GM12878 (cell line): ENCODE results near the gene COPRS. TPM values are rescaled to one million over a fixed set of nuclear protein-coding genes. Genes with fewer than 3 reads are reported as not detected.

Experiments used
- ATAC-seq: fragments of 200-7000 bp; cut with Tn5 transposase; 3 replicates; pipeline ENCODE4 v1.9.1; 2020; ENCODE audit warnings: mild to moderate bottlenecking, moderate library complexity
- BruUV-seq: library from RNA; stranded (reverse); fragments of 400-500 nt; replicated peaks from 2 replicates; lab custom pipeline; 2021; lab: Mats Ljungman, UMichigan
- CTCF ChIA-PET: fragments of 300-600 bp; sonication (Branson Sonifier 250); formaldehyde crosslinking; extraction: SDS; loops from one replicate; lab custom pipeline; 2021; ENCODE audit warnings: inconsistent platforms; lab: Yijun Ruan, JAX
- POLR2A ChIA-PET: fragments of 350-600 bp; formaldehyde crosslinking; extraction: SDS; loops from one replicate; lab custom pipeline; 2021; ENCODE audit warnings: inconsistent platforms; lab: Charles Lee
- RAD21 ChIA-PET: fragments of 300-600 bp; sonication (Branson Sonifier 250); formaldehyde crosslinking; loops from one replicate; lab custom pipeline; 2023; ENCODE audit warnings: antibody characterized with exemption; ENCODE audit not compliant: unreplicated experiment; lab: Charles Lee
- SMC1A ChIA-PET: fragments of 300-600 bp; sonication (Branson Sonifier 250); formaldehyde crosslinking; loops from one replicate; lab custom pipeline; 2023; ENCODE audit not compliant: unreplicated experiment, uncharacterized antibody; lab: Charles Lee
- DNase-seq: peaks from one replicate; pipeline ENCODE4 v3.0.0-alpha.2; 2011; ENCODE audit warnings: low read depth, low spot score
- FAIRE-seq: peaks from 3 replicates; lab custom pipeline; 2011; peaks lifted over from hg19 to GRCh38; lab: Jason Lieb, UNC
- H2AFZ ChIP-seq: 2 replicates; pipeline ENCODE4 v1.6.0; 2011; ENCODE audit warnings: low read depth, low read length, control low read depth; ENCODE audit not compliant: control insufficient read depth
- H3K27ac ChIP-seq: 2 replicates; pipeline ENCODE4 v1.5.1; 2011; ENCODE audit warnings: control low read depth; ENCODE audit not compliant: control insufficient read depth, insufficient read depth
- H3K27me3 ChIP-seq, 2 experiments: replicated peaks in 1 of 2; 2 replicates each; pipeline versions ENCODE4 v1.6.0 to v1.6.1; 2011; ENCODE audit warnings: low read length in 1 of 2; ENCODE audit not compliant: control insufficient read depth in 2 of 2, insufficient read depth in 2 of 2
- H3K36me3 ChIP-seq, 2 experiments: 2 replicates each; pipeline ENCODE4 v1.5.1; 2011; ENCODE audit warnings: low read length in 1 of 2; ENCODE audit not compliant: control insufficient read depth in 2 of 2, insufficient read depth in 2 of 2
- H3K4me1 ChIP-seq: 2 replicates; pipeline ENCODE4 v1.6.1; 2011; ENCODE audit warnings: mild to moderate bottlenecking, low read length, moderate library complexity, mixed read lengths; ENCODE audit not compliant: control insufficient read depth, insufficient read depth
- H3K4me2 ChIP-seq: 2 replicates; pipeline ENCODE4 v1.6.0; 2011; ENCODE audit warnings: control low read depth; ENCODE audit not compliant: control insufficient read depth, insufficient read depth
- H3K4me3 ChIP-seq: fragments of 200-600 bp; sonication (generic); 2 replicates; pipeline ENCODE4 v1.5.1; 2016
- H3K79me2 ChIP-seq: 2 replicates; pipeline ENCODE4 v1.6.0; 2011; ENCODE audit warnings: low read length; ENCODE audit not compliant: control insufficient read depth, insufficient read depth
- H3K9ac ChIP-seq: 2 replicates; pipeline ENCODE4 v1.8.0; 2011; ENCODE audit warnings: low read length, control low read depth, mixed read lengths; ENCODE audit not compliant: control insufficient read depth, insufficient read depth
- H3K9me3 ChIP-seq: replicated peaks from 3 replicates; pipeline ENCODE4 v1.5.1; 2011; ENCODE audit warnings: mild to moderate bottlenecking, low read length; ENCODE audit not compliant: control insufficient read depth, insufficient read depth
- H4K20me1 ChIP-seq: 2 replicates; pipeline ENCODE4 v1.6.0; 2011; ENCODE audit not compliant: control insufficient read depth, insufficient read depth
- ATF7 ChIP-seq: fragments of 450-650 bp; IDR thresholded peaks from 2 replicates; pipeline ENCODE4 v1.6.1; 2016; ENCODE audit warnings: low read depth, mild to moderate bottlenecking
- HDAC6 ChIP-seq: fragments of 200-600 bp; sonication (generic); IDR thresholded peaks from one replicate; pipeline ENCODE4 v1.8.0; 2017; ENCODE audit warnings: antibody characterized with exemption; ENCODE audit not compliant: unreplicated experiment
- IKZF2 ChIP-seq, 2 experiments: fragments of 450-650 bp; IDR thresholded peaks; 2 replicates each; pipeline ENCODE4 v1.6.1; 2017; ENCODE audit warnings: mild to moderate bottlenecking in 2 of 2, moderate library complexity in 2 of 2
- PAX8 ChIP-seq: fragments of 450-650 bp; IDR thresholded peaks from 2 replicates; pipeline ENCODE4 v1.6.1; 2017; ENCODE audit warnings: mild to moderate bottlenecking, moderate library complexity
- POLR2AphosphoS2 ChIP-seq: IDR thresholded peaks from 2 replicates; pipeline ENCODE4 v1.6.1; 2011; ENCODE audit warnings: low read depth, mild to moderate bottlenecking, low read length, improper control_type of control experiment, moderate library complexity
- WGBS: methylation state at CpG from one replicate; pipeline ENCODE4 v1.1.6; 2016; ENCODE audit warnings: low lambda C conversion rate; ENCODE audit not compliant: insufficient replicate concordance, insufficient coverage; ENCODE audit errors: missing lambda C conversion rate; 5-methylcytosine and 5-hydroxymethylcytosine counted together
- in situ Hi-C: fragments of 300-500 bp; cut with MboI; formaldehyde crosslinking; loops from 9 replicates; pipeline ENCODE4 v1.14.3; 2018; ENCODE audit warnings: mixed read lengths
- intact Hi-C: fragments of 100-400 bp; cut with micrococcal nuclease; formaldehyde crosslinking; loops from one replicate; pipeline ENCODE4 v1.14.2; 2022; ENCODE audit not compliant: unreplicated experiment
- polyA plus RNA-seq, 11 experiments: library from polyadenylated mRNA; depleted of rRNA in 4 of 11; unstranded in 6 of 11; stranded (reverse) in 5 of 11; fragments of >200 nt; fragmentation: Nextera tagmentation in 4 of 11; fragmentation: Illumina TruSeq in 1 of 11; extraction: Ambion mirVana in 4 of 11; extraction: Trizol in 1 of 11; gene quantifications; 1 replicate in 1 of 11; 2 replicates in 10 of 11; pipeline versions ENCODE4 v1.2.1 to v1.2.3, GENCODE V29; 2011 to 2016; ENCODE audit warnings: inconsistent platforms in 2 of 11, missing spikeins in 2 of 11, low read depth in 1 of 11
- total RNA-seq, 4 experiments: library from RNA; depleted of rRNA in 3 of 4; stranded (reverse); fragments of >200 nt in 3 of 4; fragmentation: Illumina TruSeq in 1 of 4; extraction: Trizol in 1 of 4; gene quantifications; 2 replicates each; pipeline versions ENCODE4 v1.2.1 to v1.2.3, GENCODE V29; 2013 to 2021

Gene COPRS
- total and polyA plus RNA-seq, 10 of the 15 experiments (the other 5 are each of a cell fraction or from before 2014, with no cell fraction given): 6.3 to 41.9 (median 31.4) TPM

DNA sequence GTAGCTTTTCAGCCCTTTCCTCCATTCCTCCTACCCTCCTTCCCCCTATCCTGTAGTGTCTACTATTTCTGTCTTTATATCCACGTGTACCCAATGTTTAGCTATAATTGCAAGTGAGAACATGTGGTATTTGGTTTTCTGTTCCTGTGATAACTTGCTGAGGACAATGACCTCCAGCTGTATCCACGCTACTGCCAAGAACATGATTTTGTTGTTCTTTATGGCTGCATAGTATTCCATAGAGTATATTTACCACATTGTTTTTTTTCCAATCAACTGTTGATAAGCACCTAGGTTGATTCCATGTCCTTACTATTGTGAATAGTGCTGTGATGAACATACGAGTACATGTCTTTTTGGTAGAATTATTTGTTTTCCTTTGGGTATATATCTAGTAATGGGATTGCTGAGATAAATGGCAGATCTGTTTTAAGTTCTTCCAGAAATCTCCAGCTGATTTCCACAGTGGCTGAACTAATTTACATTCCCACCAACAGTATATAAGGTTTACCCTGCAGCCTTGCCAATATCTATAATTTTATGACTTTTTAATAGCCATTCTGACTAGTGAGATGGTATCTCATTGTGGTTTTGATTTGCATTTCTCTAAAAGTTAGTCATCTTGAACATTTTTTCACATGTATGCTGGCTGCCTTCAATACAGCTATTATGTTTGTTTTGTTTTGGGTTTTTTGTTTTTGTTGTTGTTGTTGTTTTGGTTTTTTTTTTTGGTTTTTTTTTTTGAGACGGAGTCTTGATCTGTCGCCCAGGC, 10.9 kb upstream of the COPRS start:
- ChIA-PET POLR2A (interaction anchor here (0.6 to 1.3 kb wide), 2 partner anchors 11 to 18 kb away, joined by 3 to 4 read pairs; partner anchors contain the start of gene COPRS), SMC1A (interaction anchor here (1.2 kb wide), 1 partner anchor 266 kb away, joined by 3 read pairs; no protein-coding TSS in a partner anchor), CTCF (interaction anchor here (1.7 kb wide), 1 partner anchor 31 kb away, joined by 8 read pairs; the partner anchor contains the start of gene UTP6), RAD21 (no interaction called here)
- FAIRE-seq (no peak), DNase-seq (no peak), ATAC-seq (no peak)
- no peaks in the 10 kb centered on the region for H3K27me3 ChIP-seq
- WGBS: 86% methylated on average over 3 of the region's 5 CpGs
- BruUV-seq: no TSS peak
- in situ Hi-C loops (no loop called here), intact Hi-C loops (no loop called here)
- no peaks in the 10 kb centered on the region for H3K9me3 ChIP-seq
- H2AFZ ChIP-seq: no peak overlapping the region
- TF ChIP-seq HDAC6 (no peak), IKZF2 (IDR thresholded peaks at IDR 0.05) (no peak), POLR2AphosphoS2 (no peak), PAX8 (no peak)
- no peak overlapping the region for H3K27ac ChIP-seq
- H3K4me2 ChIP-seq: no peak overlapping the region
- peaks cover 13 to 37% of the 10 kb centered on the region in 2 experiments for H3K36me3 ChIP-seq
- H3K9ac ChIP-seq: no peak overlapping the region
- no peak overlapping the region for H3K4me3 ChIP-seq
- no peaks in the 10 kb centered on the region for H3K4me1 ChIP-seq
- no peaks in the 10 kb centered on the region for H4K20me1 ChIP-seq
- no peaks in the 10 kb centered on the region for H3K79me2 ChIP-seq

DNA sequence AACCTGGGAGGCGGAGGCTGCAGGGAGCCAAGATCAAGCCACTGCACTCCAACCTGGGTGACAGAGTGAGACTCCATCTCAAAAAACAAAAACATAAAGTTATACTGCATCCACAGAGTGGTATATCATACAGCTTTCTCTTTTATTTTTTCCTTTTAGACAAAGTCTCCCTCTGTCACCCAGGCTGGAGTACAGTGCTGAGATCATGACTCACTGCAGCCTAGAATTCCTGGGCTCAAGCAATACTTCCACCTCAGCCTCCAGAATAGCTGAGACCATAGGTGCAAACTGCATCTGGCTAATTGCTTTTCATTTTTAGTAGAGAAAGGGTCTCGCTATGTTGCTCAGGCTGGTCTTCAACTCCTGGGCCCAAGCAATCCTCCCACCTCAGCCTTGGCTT, 10.0 kb upstream of the COPRS start:
- Histone ChIP-seq H3K27me3 (no peaks in the 10 kb centered on the region), H3K27ac (no peak overlapping the region), H3K4me1 (no peaks in the 10 kb centered on the region), H2AFZ (no peak overlapping the region), H3K4me2 (no peak overlapping the region), H3K36me3 (peaks cover 16 to 33% of the 10 kb centered on the region in 2 experiments), H4K20me1 (no peaks in the 10 kb centered on the region), H3K4me3 (no peak overlapping the region), H3K79me2 (no peaks in the 10 kb centered on the region), H3K9ac (no peak overlapping the region), H3K9me3 (no peaks in the 10 kb centered on the region)
- intact Hi-C loops: no loop called here
- DNase-seq: no peak
- in situ Hi-C loops: no loop called here
- SMC1A ChIA-PET: no interaction called here
- POLR2A ChIA-PET: interaction anchor here (1.3 kb wide), 1 partner anchor 10 kb away, joined by 4 read pairs; the partner anchor contains the start of gene COPRS
- WGBS: 94% methylated on average over 2 of the region's 2 CpGs
- FAIRE-seq: no peak
- RAD21 ChIA-PET: no interaction called here
- CTCF ChIA-PET: interaction anchor here (1.7 kb wide), 1 partner anchor 32 kb away, joined by 8 read pairs; the partner anchor contains the start of gene UTP6
- no TSS peak for BruUV-seq
- ATAC-seq: no peak
- TF ChIP-seq ATF7: no peak
